Lower lobe of right lung (tissue), 2 donors: ENCODE results near the gene ELL3. TPM values are rescaled to one million over a fixed set of nuclear protein-coding genes. Genes with fewer than 3 reads are reported as not detected.

Experiments
- ATAC-seq, 2 donors: fragments of 200-7000 bp; cut with Tn5 transposase; one replicate each; pipeline ENCODE4 v1.9.1; 2020 to 2022; ENCODE audit warnings: mild to moderate bottlenecking in 2 of 2, moderate library complexity in 2 of 2
- DNase-seq: peaks from one replicate; pipeline ENCODE4 v3.0.0-alpha.2; 2020
- H3K27ac ChIP-seq: fragments of 200-600 bp; one replicate; pipeline ENCODE4 v1.8.0; 2022
- H3K27me3 ChIP-seq: fragments of 200-600 bp; one replicate; pipeline ENCODE4 v1.8.0; 2022; ENCODE audit warnings: low read depth
- H3K36me3 ChIP-seq: fragments of 200-600 bp; one replicate; pipeline ENCODE4 v1.8.0; 2022; ENCODE audit warnings: mild to moderate bottlenecking
- H3K4me1 ChIP-seq: fragments of 200-600 bp; one replicate; pipeline ENCODE4 v1.8.0; 2022
- H3K4me3 ChIP-seq: fragments of 200-600 bp; one replicate; pipeline ENCODE4 v1.8.0; 2022; ENCODE audit warnings: mild to moderate bottlenecking
- H3K9me3 ChIP-seq: fragments of 200-600 bp; one replicate; pipeline ENCODE4 v1.8.0; 2022
- intact Hi-C: fragments of 100-400 bp; cut with DNase I; formaldehyde crosslinking; loops from one replicate; pipeline ENCODE4 v1.11.0; 2022
- total RNA-seq: library from RNA; stranded (reverse); fragmentation: NEBNext Ultra II Directional; extraction: Animal tissue kit (Norgen Biotek cat#: 25700); gene quantifications from one replicate; pipeline ENCODE4 v1.2.1, GENCODE V29; 2021
- TF ChIP-seq, protein P1 (sequence below): fragments of 200-600 bp; IDR thresholded peaks from one replicate; pipeline ENCODE4 v1.8.0; 2022; ENCODE audit warnings: antibody characterized with exemption, mild to moderate bottlenecking
- donor health status: DM: no; HTN: yes; CAD: no; lungs with severe emphysema.

The ELL3 gene
- total RNA-seq, 1 donor from 2014 or later: 5.1 TPM

DNA sequence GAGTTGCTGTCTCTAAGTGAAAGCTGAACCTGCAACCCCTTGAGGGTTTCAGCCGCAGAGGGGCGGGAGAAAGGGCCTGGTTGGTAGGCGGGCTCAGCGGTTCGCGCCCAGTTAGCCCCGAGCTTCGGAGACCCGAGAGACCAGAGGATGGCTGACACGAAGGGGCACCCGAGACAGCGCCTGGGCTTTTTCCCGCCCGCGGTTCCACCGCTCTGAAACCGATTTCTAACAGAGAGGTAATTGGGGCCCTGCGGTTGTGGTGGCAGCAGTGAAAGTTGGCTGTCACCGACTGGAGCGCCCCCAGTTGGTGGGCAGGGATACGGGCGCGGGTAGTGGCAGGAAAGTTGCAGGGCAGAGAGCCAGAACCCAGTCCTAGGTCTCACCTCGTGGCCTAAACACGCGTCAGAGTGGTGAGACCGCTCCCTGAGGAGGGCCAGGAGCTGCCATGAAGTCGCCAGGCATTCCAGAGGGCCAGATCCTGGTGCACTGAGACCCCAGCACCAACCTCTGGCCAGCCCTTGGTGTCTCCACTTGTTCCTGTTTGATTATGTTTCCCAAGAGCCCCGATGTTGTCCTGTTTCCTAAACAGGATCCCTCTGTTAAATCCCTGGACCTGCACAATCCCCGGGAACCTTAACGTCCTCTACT, 625 bp upstream of the ELL3 start:
- Histone ChIP-seq H3K4me3 (peak overlapping the region; percentile 78), H3K36me3 (peaks cover 16% of the 10 kb centered on the region), H3K27ac (peak overlapping the region; percentile 88), H3K27me3 (no peaks in the 10 kb centered on the region), H3K9me3 (no peaks in the 10 kb centered on the region), H3K4me1 (peaks cover 24% of the 10 kb centered on the region)
- TF ChIP-seq, protein P1, sequence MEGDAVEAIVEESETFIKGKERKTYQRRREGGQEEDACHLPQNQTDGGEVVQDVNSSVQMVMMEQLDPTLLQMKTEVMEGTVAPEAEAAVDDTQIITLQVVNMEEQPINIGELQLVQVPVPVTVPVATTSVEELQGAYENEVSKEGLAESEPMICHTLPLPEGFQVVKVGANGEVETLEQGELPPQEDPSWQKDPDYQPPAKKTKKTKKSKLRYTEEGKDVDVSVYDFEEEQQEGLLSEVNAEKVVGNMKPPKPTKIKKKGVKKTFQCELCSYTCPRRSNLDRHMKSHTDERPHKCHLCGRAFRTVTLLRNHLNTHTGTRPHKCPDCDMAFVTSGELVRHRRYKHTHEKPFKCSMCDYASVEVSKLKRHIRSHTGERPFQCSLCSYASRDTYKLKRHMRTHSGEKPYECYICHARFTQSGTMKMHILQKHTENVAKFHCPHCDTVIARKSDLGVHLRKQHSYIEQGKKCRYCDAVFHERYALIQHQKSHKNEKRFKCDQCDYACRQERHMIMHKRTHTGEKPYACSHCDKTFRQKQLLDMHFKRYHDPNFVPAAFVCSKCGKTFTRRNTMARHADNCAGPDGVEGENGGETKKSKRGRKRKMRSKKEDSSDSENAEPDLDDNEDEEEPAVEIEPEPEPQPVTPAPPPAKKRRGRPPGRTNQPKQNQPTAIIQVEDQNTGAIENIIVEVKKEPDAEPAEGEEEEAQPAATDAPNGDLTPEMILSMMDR: peak; percentile 79
- DNase-seq (peak; percentile 88), ATAC-seq (peak; percentile 89 to 91)
- intact Hi-C loops: no loop called here

DNA sequence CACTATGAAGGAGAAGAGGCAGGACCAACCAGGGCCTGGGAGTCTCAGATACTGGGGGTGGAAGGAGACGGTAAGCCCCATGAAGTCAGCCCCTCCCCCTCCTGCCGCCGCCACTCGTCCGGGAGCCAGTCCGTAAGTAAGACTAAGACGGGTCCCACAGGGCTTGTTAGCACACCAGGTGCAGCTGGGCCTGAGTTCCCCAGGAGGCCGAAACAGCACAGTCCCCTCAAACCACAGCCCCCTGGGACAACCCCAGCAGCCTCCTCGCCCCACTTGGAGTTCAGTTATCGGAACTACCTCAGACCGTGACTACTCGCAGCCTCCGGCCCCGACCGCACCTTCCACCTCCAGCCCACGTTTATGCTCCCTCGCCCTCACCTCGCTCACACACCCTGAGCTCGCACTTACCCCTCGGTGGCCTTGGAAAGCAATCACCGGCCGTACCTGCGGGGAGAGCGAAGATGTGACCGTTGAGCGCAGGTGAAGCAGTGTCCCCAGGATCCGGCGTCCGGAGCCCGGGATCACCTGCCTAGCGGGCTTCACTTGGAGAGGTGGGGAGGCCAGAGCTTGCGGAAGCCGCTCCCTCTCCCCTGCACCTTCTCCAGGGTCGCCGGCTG, 557 bp downstream of the ELL3 start:
- peak; percentile 27 to 31 for ATAC-seq
- Histone ChIP-seq H3K4me3 (peak overlapping the region; percentile 78), H3K27ac (peak overlapping the region; percentile 88), H3K27me3 (no peaks in the 10 kb centered on the region), H3K4me1 (peaks cover 24% of the 10 kb centered on the region), H3K9me3 (no peaks in the 10 kb centered on the region), H3K36me3 (peaks cover 28% of the 10 kb centered on the region)
- TF ChIP-seq, protein P1: no peak
- intact Hi-C loops: no loop called here
- DNase-seq: peak; percentile 52

DNA sequence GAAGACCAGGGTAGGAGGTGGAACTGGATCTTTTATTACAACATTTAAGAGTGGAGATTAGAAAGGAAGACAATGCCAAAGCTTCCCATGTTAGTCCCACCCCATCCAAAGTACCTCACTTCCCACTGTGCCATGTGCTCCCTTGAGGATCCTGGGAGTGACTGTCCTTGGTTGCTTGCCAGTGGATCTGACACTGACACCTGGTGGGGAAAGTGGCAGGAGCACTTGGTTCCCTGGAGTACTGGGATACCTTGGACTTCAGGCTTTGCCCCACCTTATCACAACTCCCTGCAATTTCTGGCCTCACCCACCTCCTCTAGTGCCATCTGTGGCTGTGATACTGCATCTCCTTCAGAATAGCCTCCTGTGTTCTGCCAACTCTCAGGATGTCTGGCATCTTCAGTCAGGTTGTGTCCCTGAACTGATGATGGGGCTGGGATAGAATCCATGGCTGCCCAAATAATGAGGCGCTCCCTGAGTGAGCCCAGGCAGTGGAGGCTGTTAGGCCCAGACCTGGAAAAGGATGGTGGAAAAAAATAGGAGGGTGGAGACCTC, 1.3 kb downstream of the ELL3 start:
- no peaks in the 10 kb centered on the region for H3K9me3 ChIP-seq
- ATAC-seq: peak in 1 of 2 donors; percentile 0
- TF ChIP-seq, protein P1: peak; percentile 16
- peak overlapping the region; percentile 78 for H3K4me3 ChIP-seq
- intact Hi-C loops: no loop called here
- H3K27me3 ChIP-seq: no peaks in the 10 kb centered on the region
- DNase-seq: no peak
- H3K4me1 ChIP-seq: peaks cover 24% of the 10 kb centered on the region
- peaks cover 35% of the 10 kb centered on the region for H3K36me3 ChIP-seq
- H3K27ac ChIP-seq: peak overlapping the region; percentile 88

DNA sequence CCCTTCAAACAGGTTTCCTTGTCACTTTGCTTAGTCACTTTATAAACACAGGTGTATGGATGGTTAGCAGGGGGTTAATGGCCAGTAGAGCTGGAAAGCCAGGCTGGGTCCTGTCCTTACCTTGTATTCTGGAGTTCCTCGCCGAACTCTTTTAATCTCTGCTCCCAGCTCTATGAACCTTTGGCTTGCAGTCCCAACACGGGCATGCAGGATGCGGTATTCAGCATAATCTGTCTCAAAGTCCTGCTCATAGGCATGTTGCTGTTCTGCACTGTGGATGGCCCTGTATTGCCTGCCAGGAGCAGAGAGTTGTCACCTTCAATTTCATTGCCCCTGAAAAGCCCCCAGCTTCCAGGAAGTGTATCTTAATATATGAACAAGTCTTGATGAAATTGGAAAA, 2.7 kb downstream of the ELL3 start:
- TF ChIP-seq, protein P1: no peak
- Histone ChIP-seq H3K27me3 (no peaks in the 10 kb centered on the region), H3K36me3 (peaks cover 50% of the 10 kb centered on the region), H3K4me3 (no peak overlapping the region), H3K9me3 (no peaks in the 10 kb centered on the region), H3K27ac (no peak overlapping the region), H3K4me1 (peaks cover 24% of the 10 kb centered on the region)
- DNase-seq (no peak), ATAC-seq (no peak)
- intact Hi-C loops: no loop called here

DNA sequence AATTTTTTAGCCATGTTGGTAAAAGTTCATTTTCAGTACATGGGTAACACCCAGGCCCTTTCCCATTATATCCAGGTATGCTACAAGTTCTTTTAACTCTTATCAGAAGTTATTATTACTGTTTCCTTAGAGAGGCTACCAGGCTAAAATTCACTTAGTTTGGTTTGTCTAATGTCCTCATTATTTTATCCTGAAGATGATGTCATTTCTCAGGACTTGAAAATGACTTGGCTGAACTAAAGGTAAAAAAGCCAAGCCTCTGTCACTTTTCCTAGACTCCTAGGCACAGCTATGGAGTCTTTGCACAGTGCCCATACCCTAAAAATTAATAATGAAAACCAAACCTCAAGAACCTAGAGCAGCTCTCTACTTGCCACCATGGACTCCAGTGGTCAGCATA, 4.1 kb downstream of the ELL3 start:
- no peak overlapping the region for H3K27ac ChIP-seq

More for the DNA sequence above, 4.1 kb downstream of the ELL3 start:
- Histone ChIP-seq H3K4me3 (no peak overlapping the region), H3K4me1 (peaks cover 17% of the 10 kb centered on the region), H3K27me3 (no peaks in the 10 kb centered on the region), H3K36me3 (peaks cover 64% of the 10 kb centered on the region), H3K9me3 (no peaks in the 10 kb centered on the region)
- no peak for ATAC-seq
- DNase-seq: no peak
- TF ChIP-seq, protein P1: no peak
- intact Hi-C loops: no loop called here
